CD4-positive, alpha-beta T cell (primary cell): ENCODE data around the gene SEMA6B. TPM values are rescaled to one million over a fixed set of nuclear protein-coding genes. Genes with fewer than 3 reads are reported as not detected.

Experiments used
- ATAC-seq: fragments of 200-7000 bp; cut with Tn5 transposase; one replicate; pipeline ENCODE4 v1.10.0; 2022; ENCODE audit warnings: mild to moderate bottlenecking; ENCODE audit not compliant: poor library complexity
- CTCF ChIA-PET: fragments of 350-600 bp; sonication (Branson Sonifier 250); formaldehyde crosslinking; loops from one replicate; lab custom pipeline; 2021; ENCODE audit warnings: antibody characterized with exemption, inconsistent platforms; lab: Charles Lee
- POLR2A ChIA-PET: fragments of 350-600 bp; sonication (Branson Sonifier 250); formaldehyde crosslinking; loops from one replicate; lab custom pipeline; 2021; ENCODE audit warnings: antibody characterized with exemption, inconsistent platforms; lab: Charles Lee
- DNase-seq, 14 experiments: peaks; one replicate each; pipeline ENCODE4 v3.0.0-alpha.2; 2013 to 2020; ENCODE audit warnings: mixed read lengths in 2 of 14
- H3K27ac ChIP-seq, 2 donors: one replicate each; pipeline versions ENCODE4 v1.5.1 to v1.7.0; 2013; ENCODE audit warnings: low read length in 2 of 2, low read depth in 1 of 2, mild to moderate bottlenecking in 1 of 2
- H3K27me3 ChIP-seq, 2 experiments: 1 replicate in 1 of 2; 2 replicates in 1 of 2; pipeline versions ENCODE4 v1.6.1 to v1.7.0; 2013; ENCODE audit warnings: low read length in 2 of 2, control low read depth in 1 of 2, mild to moderate bottlenecking in 1 of 2, moderate library complexity in 1 of 2; ENCODE audit not compliant: insufficient read depth in 2 of 2, control insufficient read depth in 1 of 2
- H3K36me3 ChIP-seq: one replicate; pipeline ENCODE4 v1.6.1; 2013; ENCODE audit warnings: low read length, control low read depth; ENCODE audit not compliant: insufficient read depth
- H3K4me1 ChIP-seq: one replicate; pipeline ENCODE4 v1.6.1; 2013; ENCODE audit warnings: low read length, control low read depth; ENCODE audit not compliant: insufficient read depth
- H3K4me3 ChIP-seq: one replicate; pipeline ENCODE4 v1.5.1; 2013; ENCODE audit warnings: mild to moderate bottlenecking, low read length, moderate library complexity
- H3K9me3 ChIP-seq, 2 experiments: 1 replicate in 1 of 2; 2 replicates in 1 of 2; pipeline versions ENCODE4 v1.6.1 to v1.7.0; 2013; ENCODE audit warnings: low read length in 2 of 2, mild to moderate bottlenecking in 2 of 2, control low read depth in 1 of 2, moderate library complexity in 1 of 2; ENCODE audit not compliant: control insufficient read depth in 1 of 2, insufficient read depth in 1 of 2
- H3K27ac Mint-ChIP-seq: one replicate; pipeline ENCODE4 v1.8.0; 2020; ENCODE audit warnings: mixed read lengths
- H3K27me3 Mint-ChIP-seq: one replicate; pipeline ENCODE4 v1.8.0; 2021; ENCODE audit warnings: mixed read lengths
- H3K36me3 Mint-ChIP-seq: one replicate; pipeline ENCODE4 v1.8.0; 2021; ENCODE audit warnings: low read depth, mixed read lengths
- H3K4me1 Mint-ChIP-seq: one replicate; pipeline ENCODE4 v1.8.0; 2021; ENCODE audit warnings: low read depth, mixed read lengths
- H3K4me3 Mint-ChIP-seq: one replicate; pipeline ENCODE4 v1.8.0; 2020; ENCODE audit warnings: mild to moderate bottlenecking, mixed read lengths
- H3K9me3 Mint-ChIP-seq: one replicate; pipeline ENCODE4 v1.8.0; 2020; ENCODE audit warnings: mixed read lengths
- CTCF ChIP-seq: fragments of 200-600 bp; IDR thresholded peaks from one replicate; pipeline ENCODE4 v1.8.0; 2022; ENCODE audit warnings: antibody characterized with exemption, mild to moderate bottlenecking
- intact Hi-C, 2 experiments: fragments of 100-400 bp; cut with DNase I in 1 of 2; cut with micrococcal nuclease in 1 of 2; formaldehyde crosslinking; loops; one replicate each; pipeline versions ENCODE4 v1.15.1 to v1.9.0; 2023 to 2025; cut with DNase I, micrococcal nuclease
- polyA plus RNA-seq, 2 donors: library from polyadenylated mRNA; unstranded; fragments of 120-200 nt; gene quantifications; one replicate each; pipeline ENCODE4 v1.2.1, GENCODE V29; 2013
- total RNA-seq, 174 experiments: library from RNA in 2 of 174; stranded (reverse) in 2 of 174; gene quantifications; one replicate each; pipeline ENCODE4 v1.2.3 and lab custom pipeline; 2021 to 2026

SEMA6B gene
- total RNA-seq (under 1 TPM; 0.14 to 0.17 TPM), total RNA-seq (lab: John Stamatoyannopoulos, UW) (0 to 13.0 (median 0.43) reads per million in 172 experiments)
- 0.09 TPM for polyA plus RNA-seq (2013, experiment 1 of 2)
- polyA plus RNA-seq (2013, experiment 2 of 2) = 0.84 TPM

GRCh38 chr19:4559569-4559968 is at the start of gene SEMA6B:
Gene SEMA6B, minus strand, starts transcription at chr19:4559684. Its CDS starts 1,227 bp downstream, at chr19:4558457.
- CTCF ChIA-PET = no interaction called here
- H3K4me3 ChIP-seq = no peak within 1 kb of the TSS
- no peak for TF ChIP-seq CTCF
- Mint-ChIP-seq H3K36me3 (no peaks in the 10 kb centered on the region), H3K4me1 (no peaks in the 10 kb centered on the region), H3K27ac (no peak within 1 kb of the TSS), H3K9me3 (no peaks in the 10 kb centered on the region), H3K4me3 (no peak within 1 kb of the TSS), H3K27me3 (no peaks in the 10 kb centered on the region)
- DNase-seq (peak in 2 of 14 experiments; percentile 58 to 71), ATAC-seq (no peak)
- H3K36me3 ChIP-seq = no peaks in the 10 kb centered on the region
- H3K9me3 ChIP-seq = peaks cover 0 to 9% of the 10 kb centered on the region in 2 experiments
- H3K4me1 ChIP-seq = peaks cover 7% of the 10 kb centered on the region
- H3K27me3 ChIP-seq = no peaks in the 10 kb centered on the region
- POLR2A ChIA-PET = no interaction called here
- H3K27ac ChIP-seq = no peak within 1 kb of the TSS
- intact Hi-C loops = loop anchor here in 1 of 2 experiments (2.0 kb wide), 1 partner anchor 77 kb away; no protein-coding TSS in a partner anchor

GRCh38 chr19:4606921-4607678 is 47.6 kb upstream of the SEMA6B start:
- TF ChIP-seq CTCF = no peak
- Mint-ChIP-seq H3K4me1 (no peaks in the 10 kb centered on the region), H3K36me3 (no peaks in the 10 kb centered on the region), H3K27ac (no peak overlapping the region), H3K9me3 (no peaks in the 10 kb centered on the region), H3K4me3 (no peak overlapping the region), H3K27me3 (peaks cover 42% of the 10 kb centered on the region)
- no peak overlapping the region for H3K27ac ChIP-seq
- POLR2A ChIA-PET = no interaction called here
- peaks cover 0 to 5% of the 10 kb centered on the region in 2 experiments for H3K9me3 ChIP-seq
- no peaks in the 10 kb centered on the region for H3K36me3 ChIP-seq
- H3K27me3 ChIP-seq = peaks cover 14 to 24% of the 10 kb centered on the region in 2 experiments
- ATAC-seq (no peak), DNase-seq (no peak)
- no peak overlapping the region for H3K4me3 ChIP-seq
- intact Hi-C loops = no loop called here
- CTCF ChIA-PET = no interaction called here
- peaks cover 2% of the 10 kb centered on the region for H3K4me1 ChIP-seq

GRCh38 chr19:4606181-4606580 is 46.7 kb upstream of the SEMA6B start:
- no peak overlapping the region for H3K27ac Mint-ChIP-seq
- Histone ChIP-seq H3K27me3 (peaks cover 10 to 25% of the 10 kb centered on the region in 2 experiments), H3K27ac (no peak overlapping the region), H3K9me3 (peaks cover 0 to 5% of the 10 kb centered on the region in 2 experiments), H3K4me3 (no peak overlapping the region), H3K4me1 (peaks cover 2% of the 10 kb centered on the region), H3K36me3 (no peaks in the 10 kb centered on the region)
- no peak for ATAC-seq
- intact Hi-C loops = no loop called here
- H3K36me3 Mint-ChIP-seq = no peaks in the 10 kb centered on the region
- ChIA-PET POLR2A (no interaction called here), CTCF (no interaction called here)
- DNase-seq = no peak
- peaks cover 37% of the 10 kb centered on the region for H3K27me3 Mint-ChIP-seq
- no peak for TF ChIP-seq CTCF
- H3K4me1 Mint-ChIP-seq = no peaks in the 10 kb centered on the region
- H3K9me3 Mint-ChIP-seq = no peaks in the 10 kb centered on the region
- no peak overlapping the region for H3K4me3 Mint-ChIP-seq
